ENCODE data around the gene ZBTB5.
"Not testable (repeated sequence)": the region's sequence is repeated elsewhere in the genome, so short reads cannot be mapped to it uniquely, and the experiment has no call there.

DNA sequence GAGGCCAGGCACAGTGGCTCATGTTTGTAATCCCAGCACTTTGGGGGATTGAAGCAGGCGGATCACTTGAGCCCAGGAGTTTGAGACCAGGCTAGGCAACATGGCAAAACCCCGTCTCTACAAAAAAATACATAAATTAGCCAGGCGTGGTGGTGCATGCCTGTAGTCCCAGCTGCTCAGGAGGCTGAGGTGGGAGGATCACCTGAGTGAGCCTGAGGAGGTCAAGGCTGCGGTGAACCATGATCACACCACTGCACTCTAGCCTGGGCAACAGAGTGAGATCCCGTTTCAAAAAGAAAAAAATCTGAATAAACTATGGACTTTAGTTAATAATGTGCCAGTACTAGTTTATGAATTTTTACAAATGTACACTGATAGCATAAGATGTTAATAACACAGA is 44.8 kb upstream of the ZBTB5 start:
- not testable (repeated sequence) for TF ChIP-seq POLR2A (IDR thresholded peaks at IDR 0.05; ENCODE audit: low read length); NPAS2 (CRISPR knock-in tag; IDR thresholded peaks at IDR 0.05; ENCODE audit: borderline replicate concordance); ELK1 (IDR thresholded peaks at IDR 0.05; ENCODE audit: low read depth, low read length); EP300 (IDR thresholded peaks at IDR 0.05); CHD2 (IDR thresholded peaks at IDR 0.05; ENCODE audit: low read length, partially characterized antibody); RFX5 (IDR thresholded peaks at IDR 0.05); RNF2 (IDR thresholded peaks at IDR 0.05; ENCODE audit: borderline replicate concordance, low read depth); JUNB (IDR thresholded peaks at IDR 0.05)
- TF ChIP-seq, protein P1, sequence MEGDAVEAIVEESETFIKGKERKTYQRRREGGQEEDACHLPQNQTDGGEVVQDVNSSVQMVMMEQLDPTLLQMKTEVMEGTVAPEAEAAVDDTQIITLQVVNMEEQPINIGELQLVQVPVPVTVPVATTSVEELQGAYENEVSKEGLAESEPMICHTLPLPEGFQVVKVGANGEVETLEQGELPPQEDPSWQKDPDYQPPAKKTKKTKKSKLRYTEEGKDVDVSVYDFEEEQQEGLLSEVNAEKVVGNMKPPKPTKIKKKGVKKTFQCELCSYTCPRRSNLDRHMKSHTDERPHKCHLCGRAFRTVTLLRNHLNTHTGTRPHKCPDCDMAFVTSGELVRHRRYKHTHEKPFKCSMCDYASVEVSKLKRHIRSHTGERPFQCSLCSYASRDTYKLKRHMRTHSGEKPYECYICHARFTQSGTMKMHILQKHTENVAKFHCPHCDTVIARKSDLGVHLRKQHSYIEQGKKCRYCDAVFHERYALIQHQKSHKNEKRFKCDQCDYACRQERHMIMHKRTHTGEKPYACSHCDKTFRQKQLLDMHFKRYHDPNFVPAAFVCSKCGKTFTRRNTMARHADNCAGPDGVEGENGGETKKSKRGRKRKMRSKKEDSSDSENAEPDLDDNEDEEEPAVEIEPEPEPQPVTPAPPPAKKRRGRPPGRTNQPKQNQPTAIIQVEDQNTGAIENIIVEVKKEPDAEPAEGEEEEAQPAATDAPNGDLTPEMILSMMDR (IDR thresholded peaks at IDR 0.05), result not testable (repeated sequence)

All from A549 (cell line).